Mammary epithelial cell (primary cell): Measurements from ENCODE around the gene ENTPD1.

Source experiments
- EZH2 ChIP-seq: IDR thresholded peaks from 2 replicates; pipeline ENCODE4 v1.6.1; 2012; ENCODE audit warnings: low read length, inconsistent platforms, borderline replicate concordance
- TF ChIP-seq, protein P1 (sequence below), 2 donors: IDR thresholded peaks in 1 of 2; conservative IDR thresholded peaks in 1 of 2; 2 replicates each; pipeline ENCODE4 v1.5.1; 2011 to 2012; ENCODE audit warnings: inconsistent platforms in 2 of 2, low read length in 2 of 2, mild to moderate bottlenecking in 2 of 2, control low read depth in 1 of 2, low read depth in 1 of 2; ENCODE audit not compliant: insufficient read depth in 1 of 2; ENCODE audit errors: extremely low read depth in 1 of 2

DNA sequence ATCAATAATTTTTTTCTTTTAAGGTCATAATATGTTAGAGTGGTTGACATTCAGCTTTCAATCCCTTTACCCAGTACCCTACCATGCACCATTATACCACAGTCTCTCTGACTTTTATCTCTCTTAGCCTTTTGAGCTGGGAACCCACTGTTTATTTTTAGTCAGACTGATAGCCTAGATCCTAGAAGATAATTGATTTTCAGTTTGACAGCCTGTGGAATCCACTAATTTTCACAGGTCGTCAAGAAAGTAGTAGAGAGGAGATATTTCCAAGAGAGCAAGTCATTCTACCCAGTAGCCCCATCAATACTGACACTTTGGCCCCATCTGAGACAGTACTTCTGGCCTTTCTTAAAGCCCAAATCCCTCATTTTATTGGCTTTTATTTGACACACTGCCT, 84.7 kb downstream of the ENTPD1 start:
- TF ChIP-seq, protein P1, sequence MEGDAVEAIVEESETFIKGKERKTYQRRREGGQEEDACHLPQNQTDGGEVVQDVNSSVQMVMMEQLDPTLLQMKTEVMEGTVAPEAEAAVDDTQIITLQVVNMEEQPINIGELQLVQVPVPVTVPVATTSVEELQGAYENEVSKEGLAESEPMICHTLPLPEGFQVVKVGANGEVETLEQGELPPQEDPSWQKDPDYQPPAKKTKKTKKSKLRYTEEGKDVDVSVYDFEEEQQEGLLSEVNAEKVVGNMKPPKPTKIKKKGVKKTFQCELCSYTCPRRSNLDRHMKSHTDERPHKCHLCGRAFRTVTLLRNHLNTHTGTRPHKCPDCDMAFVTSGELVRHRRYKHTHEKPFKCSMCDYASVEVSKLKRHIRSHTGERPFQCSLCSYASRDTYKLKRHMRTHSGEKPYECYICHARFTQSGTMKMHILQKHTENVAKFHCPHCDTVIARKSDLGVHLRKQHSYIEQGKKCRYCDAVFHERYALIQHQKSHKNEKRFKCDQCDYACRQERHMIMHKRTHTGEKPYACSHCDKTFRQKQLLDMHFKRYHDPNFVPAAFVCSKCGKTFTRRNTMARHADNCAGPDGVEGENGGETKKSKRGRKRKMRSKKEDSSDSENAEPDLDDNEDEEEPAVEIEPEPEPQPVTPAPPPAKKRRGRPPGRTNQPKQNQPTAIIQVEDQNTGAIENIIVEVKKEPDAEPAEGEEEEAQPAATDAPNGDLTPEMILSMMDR (conservative IDR thresholded peaks at IDR 0.05 in 1 of 2, IDR thresholded peaks at IDR 0.05 in 1 of 2; ENCODE audit: extremely low read depth in 1 of 2, insufficient read depth in 1 of 2, low read depth in 1 of 2, low read length in 2 of 2): no peak
- no peak for TF ChIP-seq EZH2
